Measurements from ENCODE around the gene SYNGR3.

DNA sequence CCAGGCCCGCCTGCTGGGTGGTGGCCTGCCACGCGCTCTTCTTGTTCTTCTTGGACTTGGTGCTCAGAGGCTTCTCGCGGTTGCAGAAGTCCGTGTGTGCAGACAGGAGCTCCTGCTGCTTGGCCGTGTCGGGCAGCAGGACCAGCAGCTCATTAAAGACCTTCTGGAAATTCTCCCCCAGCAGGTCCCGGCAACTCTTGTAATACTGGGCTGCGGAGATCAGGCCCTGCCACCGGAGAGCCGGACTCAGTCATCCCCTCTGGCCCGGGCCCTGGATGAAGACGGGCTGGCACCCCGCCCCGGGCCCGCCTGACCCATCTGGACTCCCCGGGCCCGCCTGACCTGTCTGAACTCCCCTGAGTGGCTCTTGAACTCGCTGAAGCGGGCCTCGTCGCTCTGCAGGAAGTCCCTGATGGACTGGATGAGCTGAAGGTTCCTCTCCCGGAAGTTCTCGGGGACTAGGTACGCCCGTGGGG lies 8.6 kb downstream of the SYNGR3 start:
- no peak for TF ChIP-seq CTCF (IDR thresholded peaks at IDR 0.05)
- TF ChIP-seq POLR2A (IDR thresholded peaks at IDR 0.05), result no peak

All from esophagus squamous epithelium (tissue), 4 donors.